K562 (cell line): ENCODE data around the gene SCN1B. TPM values are rescaled to one million over a fixed set of nuclear protein-coding genes. Genes with fewer than 3 reads are reported as not detected.

Experiments
- ATAC-seq: fragments of 200-7000 bp; cut with Tn5 transposase; 3 replicates; pipeline ENCODE4 v1.9.1; 2020; ENCODE audit warnings: moderate library complexity
- BruUV-seq: library from RNA; stranded (reverse); fragments of 400-500 nt; replicated peaks from 2 replicates; lab custom pipeline; 2021; lab: Mats Ljungman, UMichigan
- CTCF ChIA-PET: fragments of 300-600 bp; formaldehyde crosslinking; extraction: SDS; loops from one replicate; lab custom pipeline; 2021; ENCODE audit warnings: low intra/inter-chr PET ratio; lab: Yijun Ruan, JAX
- POLR2A ChIA-PET: fragments of 300-600, 350-650 bp; sonication (Branson Sonifier 250); formaldehyde crosslinking; extraction: SDS; loops from one replicate; lab custom pipeline; 2021; ENCODE audit warnings: antibody characterized with exemption, inconsistent platforms; lab: Yijun Ruan, JAX
- DNase-seq, 4 experiments: peaks; one replicate each; pipeline versions ENCODE4 v3.0.0 to v3.0.0-alpha.2; 2011 to 2018; ENCODE audit warnings: low spot score in 3 of 4, mixed read lengths in 3 of 4; ENCODE audit errors: extremely low read depth in 1 of 4
- FAIRE-seq: peaks from 2 replicates; lab custom pipeline; 2011; peaks lifted over from hg19 to GRCh38; lab: Jason Lieb, UNC
- H2AFZ ChIP-seq: 2 replicates; pipeline ENCODE4 v1.6.0; 2011; ENCODE audit warnings: low read depth, low read length, control low read depth, inconsistent platforms
- H3K27ac ChIP-seq: fragments of 200-600 bp; 3 replicates; pipeline ENCODE4 v1.8.0; 2011; ENCODE audit warnings: low read depth, mild to moderate bottlenecking, control low read depth, inconsistent platforms, low read length, moderate library complexity, mixed read lengths; ENCODE audit errors: extremely low read depth
- H3K27me3 ChIP-seq, 2 experiments: fragments of 300-600 bp in 1 of 2; 2 replicates in 1 of 2; 3 replicates in 1 of 2; pipeline versions ENCODE4 v1.6.0 to v1.8.0; 2011; ENCODE audit warnings: inconsistent platforms in 2 of 2, low read length in 2 of 2, mild to moderate bottlenecking in 1 of 2, mixed read lengths in 1 of 2, moderate library complexity in 1 of 2; ENCODE audit not compliant: control insufficient read depth in 2 of 2, insufficient read depth in 2 of 2
- H3K36me3 ChIP-seq: fragments of 300-600 bp; 3 replicates; pipeline ENCODE4 v1.8.0; 2011; ENCODE audit warnings: mild to moderate bottlenecking, low read length, inconsistent platforms; ENCODE audit not compliant: control insufficient read depth, insufficient read depth
- H3K4me1 ChIP-seq, 2 experiments: fragments of 200-600 bp in 1 of 2; replicated peaks in 1 of 2; 2 replicates in 1 of 2; 3 replicates in 1 of 2; pipeline versions ENCODE4 v1.5.1 to v1.8.0; 2011; ENCODE audit warnings: inconsistent platforms in 2 of 2, low read length in 2 of 2, mild to moderate bottlenecking in 1 of 2, mixed read lengths in 1 of 2, moderate library complexity in 1 of 2; ENCODE audit not compliant: control insufficient read depth in 2 of 2, insufficient read depth in 2 of 2
- H3K4me2 ChIP-seq: 2 replicates; pipeline ENCODE4 v1.6.1; 2011; ENCODE audit warnings: low read length, control low read depth, inconsistent platforms, mixed read lengths; ENCODE audit not compliant: insufficient read depth
- H3K4me3 ChIP-seq: fragments of 200-600 bp; sonication (generic), shearing (Covaris generic); 2 replicates; pipeline ENCODE4 v1.5.1; 2016; ENCODE audit warnings: control low read depth, inconsistent platforms
- H3K79me2 ChIP-seq: fragments of 200-600 bp; 3 replicates; pipeline ENCODE4 v1.8.0; 2011; ENCODE audit warnings: low read length, inconsistent platforms; ENCODE audit not compliant: control insufficient read depth, insufficient read depth
- H3K9ac ChIP-seq, 2 experiments: 2 replicates each; pipeline versions ENCODE4 v1.6.0 to v1.6.1; 2011; ENCODE audit warnings: low read depth in 2 of 2, low read length in 2 of 2, control low read depth in 1 of 2, inconsistent platforms in 1 of 2, mild to moderate bottlenecking in 1 of 2, mixed read lengths in 1 of 2; ENCODE audit not compliant: insufficient read depth in 1 of 2
- H3K9me1 ChIP-seq: one replicate; pipeline ENCODE4 v1.6.0; 2011; ENCODE audit warnings: inconsistent platforms, mild to moderate bottlenecking, low read length, moderate library complexity; ENCODE audit not compliant: control insufficient read depth, insufficient read depth
- H3K9me3 ChIP-seq: replicated peaks from 2 replicates; pipeline ENCODE4 v1.5.1; 2011; ENCODE audit warnings: low read depth, low read length, inconsistent platforms; ENCODE audit not compliant: control insufficient read depth, insufficient read depth
- H4K20me1 ChIP-seq: replicated peaks from 2 replicates; pipeline ENCODE4 v1.6.1; 2011; ENCODE audit warnings: low read length, inconsistent platforms, mixed read lengths; ENCODE audit not compliant: control insufficient read depth, insufficient read depth
- CBX8 ChIP-seq: fragments of 200-600 bp; sonication (generic); IDR thresholded peaks from 2 replicates; pipeline ENCODE4 v1.6.1; 2012; ENCODE audit warnings: borderline replicate concordance, mixed run types, low read depth, mild to moderate bottlenecking, moderate library complexity, mixed read lengths, low read length, control low read depth, inconsistent platforms; ENCODE audit not compliant: poor library complexity, severe bottlenecking; ENCODE audit errors: extremely low read depth
- MAZ ChIP-seq, 2 experiments: fragments of 450-650 bp in 1 of 2; sonication (generic) in 1 of 2; formaldehyde crosslinking; IDR thresholded peaks in 1 of 2; conservative IDR thresholded peaks in 1 of 2; 2 replicates each; pipeline versions ENCODE4 v1.4.0 to v1.5.0; 2020; ENCODE audit warnings: mild to moderate bottlenecking in 1 of 2, missing genetic modification reagents in 1 of 2
- MBD2 ChIP-seq: sonication (generic); IDR thresholded peaks from 2 replicates; pipeline ENCODE4 v1.6.1; 2016; ENCODE audit warnings: low read depth, borderline replicate concordance
- MTA3 ChIP-seq: fragments of 450-650 bp; formaldehyde crosslinking; IDR thresholded peaks from 2 replicates; pipeline ENCODE4 v1.6.1; 2017; ENCODE audit warnings: mild to moderate bottlenecking, borderline replicate concordance
- PKNOX1 ChIP-seq: fragments of 450-650 bp; IDR thresholded peaks from 2 replicates; pipeline ENCODE4 v1.6.1; 2016
- THRA ChIP-seq: fragments of 450-650 bp; IDR thresholded peaks from 2 replicates; pipeline ENCODE4 v1.6.1; 2017; ENCODE audit warnings: mild to moderate bottlenecking, moderate library complexity
- ZNF77 ChIP-seq: fragments of 250-450 bp; sonication (Bioruptor Pico); IDR thresholded peaks from 2 replicates; pipeline ENCODE4 v1.5.0; 2020
- WGBS: fragments of 100-300 bp; shearing (Covaris generic); methylation state at CpG from one replicate; pipeline ENCODE4 v1.1.6; 2016; ENCODE audit warnings: low coverage, mixed read lengths; ENCODE audit not compliant: insufficient coverage; ENCODE audit errors: missing lambda C conversion rate; 5-methylcytosine and 5-hydroxymethylcytosine counted together
- in situ Hi-C: fragments of 300-500 bp; cut with MboI; formaldehyde crosslinking; loops from 4 replicates; pipeline ENCODE4 v1.15.0; 2018; ENCODE audit warnings: inconsistent platforms, mixed read lengths
- intact Hi-C: fragments of 100-400 bp; cut with micrococcal nuclease; formaldehyde crosslinking; loops from 2 replicates; pipeline ENCODE4 v1.14.2; 2022
- polyA plus RNA-seq, 8 experiments: library from polyadenylated mRNA; depleted of rRNA in 4 of 8; stranded (reverse) in 5 of 8; unstranded in 3 of 8; fragments of >200 nt; fragmentation: Nextera tagmentation in 2 of 8; fragmentation: Illumina TruSeq in 1 of 8; extraction: Ambion mirVana in 2 of 8; extraction: Trizol in 1 of 8; gene quantifications; 2 replicates each; pipeline versions ENCODE4 v1.2.1 to v1.2.3, GENCODE V29; 2011 to 2014; ENCODE audit warnings: inconsistent platforms in 1 of 8, missing spikeins in 1 of 8
- total RNA-seq, 7 experiments: library from RNA; depleted of rRNA in 6 of 7; stranded (reverse); fragments of >200 nt in 6 of 7; fragmentation: Illumina TruSeq in 2 of 7; extraction: Trizol in 2 of 7; gene quantifications; 2 replicates each; pipeline versions ENCODE4 v1.2.1 to v1.2.3, GENCODE V29; 2011 to 2021; ENCODE audit warnings: low replicate concordance in 1 of 7
- TF ChIP-seq, protein P1 (sequence below): fragments of 250-450 bp; sonication (Bioruptor Pico); IDR thresholded peaks from 2 replicates; pipeline ENCODE4 v1.5.0; 2021; ENCODE audit warnings: mild to moderate bottlenecking, borderline replicate concordance

SCN1B gene
- total and polyA plus RNA-seq, 9 of the 15 experiments (the other 6 are each of a cell fraction or from before 2014, with no cell fraction given): 0.03 to 2.5 (median 0.91) TPM

GRCh38 chr19:35059799-35060091, 29.5 kb downstream of the SCN1B start:
- POLR2A ChIA-PET: no interaction called here
- intact Hi-C loops (no loop called here), in situ Hi-C loops (no loop called here)
- Histone ChIP-seq H4K20me1 (no peaks in the 10 kb centered on the region), H3K27me3 (peaks cover 2 to 20% of the 10 kb centered on the region in 2 experiments; a peak in 2 of 5 replicates), H3K4me2 (no peak overlapping the region), H3K4me1 (peaks cover 0 to 14% of the 10 kb centered on the region in 2 experiments; a peak in 2 of 5 replicates), H3K4me3 (no peak overlapping the region), H3K9me1 (no peaks in the 10 kb centered on the region), H3K27ac (no peak overlapping the region), H3K36me3 (no peaks in the 10 kb centered on the region), H2AFZ (no peak overlapping the region), H3K9me3 (no peaks in the 10 kb centered on the region), H3K79me2 (no peaks in the 10 kb centered on the region), H3K9ac (no peak overlapping the region; a peak in 1 of 4 replicates)
- no peak for FAIRE-seq
- WGBS: 20% methylated on average over 8 of the region's 15 CpGs
- TF ChIP-seq, protein P1, sequence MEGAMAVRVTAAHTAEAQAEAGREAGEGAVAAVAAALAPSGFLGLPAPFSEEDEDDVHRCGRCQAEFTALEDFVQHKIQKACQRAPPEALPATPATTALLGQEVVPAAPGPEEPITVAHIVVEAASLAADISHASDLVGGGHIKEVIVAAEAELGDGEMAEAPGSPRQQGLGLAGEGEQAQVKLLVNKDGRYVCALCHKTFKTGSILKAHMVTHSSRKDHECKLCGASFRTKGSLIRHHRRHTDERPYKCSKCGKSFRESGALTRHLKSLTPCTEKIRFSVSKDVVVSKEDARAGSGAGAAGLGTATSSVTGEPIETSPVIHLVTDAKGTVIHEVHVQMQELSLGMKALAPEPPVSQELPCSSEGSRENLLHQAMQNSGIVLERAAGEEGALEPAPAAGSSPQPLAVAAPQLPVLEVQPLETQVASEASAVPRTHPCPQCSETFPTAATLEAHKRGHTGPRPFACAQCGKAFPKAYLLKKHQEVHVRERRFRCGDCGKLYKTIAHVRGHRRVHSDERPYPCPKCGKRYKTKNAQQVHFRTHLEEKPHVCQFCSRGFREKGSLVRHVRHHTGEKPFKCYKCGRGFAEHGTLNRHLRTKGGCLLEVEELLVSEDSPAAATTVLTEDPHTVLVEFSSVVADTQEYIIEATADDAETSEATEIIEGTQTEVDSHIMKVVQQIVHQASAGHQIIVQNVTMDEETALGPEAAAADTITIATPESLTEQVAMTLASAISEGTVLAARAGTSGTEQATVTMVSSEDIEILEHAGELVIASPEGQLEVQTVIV (CRISPR knock-in tag): no peak
- TF ChIP-seq MBD2 (no peak), THRA (no peak), ZNF77 (CRISPR knock-in tag) (no peak), MTA3 (no peak), CBX8 (no peak), MAZ (CRISPR knock-in tag; conservative IDR thresholded peaks at IDR 0.05 in 1 of 2, IDR thresholded peaks at IDR 0.05 in 1 of 2) (no peak), PKNOX1 (no peak)
- BruUV-seq: no TSS peak
- ATAC-seq: no peak
- CTCF ChIA-PET: no interaction called here
- DNase-seq: no peak
